ENCODE results near the gene TMEM95. TPM values are rescaled to one million over a fixed set of nuclear protein-coding genes. Genes with fewer than 3 reads are reported as not detected.

The TMEM95 gene
- total RNA-seq, 1 donor from 2014 or later = not detected

DNA sequence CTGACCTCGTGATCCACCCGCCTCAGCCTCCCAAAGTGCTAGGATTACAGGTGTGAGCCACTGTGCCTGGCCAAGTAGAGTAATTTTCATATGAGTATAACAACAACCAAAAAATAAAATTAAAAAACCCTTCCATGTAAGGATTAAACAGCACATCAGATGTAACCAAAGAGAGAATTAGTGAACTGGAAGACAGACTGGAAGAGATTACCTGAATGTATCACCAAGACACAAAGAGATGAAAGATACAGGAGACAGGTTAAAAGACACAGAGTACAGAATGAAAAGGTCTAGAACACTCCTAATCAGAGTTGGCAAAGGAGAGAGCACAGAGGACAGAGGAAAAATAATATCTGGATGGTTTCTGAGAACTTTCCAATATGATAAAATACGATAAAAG lies 24.2 kb downstream of the TMEM95 start:
- H3K4me3 Mint-ChIP-seq (ENCODE audit: low read depth) = no peak overlapping the region
- peaks cover 8% of the 10 kb centered on the region for H3K4me1 Mint-ChIP-seq (ENCODE audit: low read depth)
- peaks cover 34% of the 10 kb centered on the region for H3K27me3 Mint-ChIP-seq
- TF ChIP-seq, protein P1, sequence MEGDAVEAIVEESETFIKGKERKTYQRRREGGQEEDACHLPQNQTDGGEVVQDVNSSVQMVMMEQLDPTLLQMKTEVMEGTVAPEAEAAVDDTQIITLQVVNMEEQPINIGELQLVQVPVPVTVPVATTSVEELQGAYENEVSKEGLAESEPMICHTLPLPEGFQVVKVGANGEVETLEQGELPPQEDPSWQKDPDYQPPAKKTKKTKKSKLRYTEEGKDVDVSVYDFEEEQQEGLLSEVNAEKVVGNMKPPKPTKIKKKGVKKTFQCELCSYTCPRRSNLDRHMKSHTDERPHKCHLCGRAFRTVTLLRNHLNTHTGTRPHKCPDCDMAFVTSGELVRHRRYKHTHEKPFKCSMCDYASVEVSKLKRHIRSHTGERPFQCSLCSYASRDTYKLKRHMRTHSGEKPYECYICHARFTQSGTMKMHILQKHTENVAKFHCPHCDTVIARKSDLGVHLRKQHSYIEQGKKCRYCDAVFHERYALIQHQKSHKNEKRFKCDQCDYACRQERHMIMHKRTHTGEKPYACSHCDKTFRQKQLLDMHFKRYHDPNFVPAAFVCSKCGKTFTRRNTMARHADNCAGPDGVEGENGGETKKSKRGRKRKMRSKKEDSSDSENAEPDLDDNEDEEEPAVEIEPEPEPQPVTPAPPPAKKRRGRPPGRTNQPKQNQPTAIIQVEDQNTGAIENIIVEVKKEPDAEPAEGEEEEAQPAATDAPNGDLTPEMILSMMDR (IDR thresholded peaks at IDR 0.05; ENCODE audit: unreplicated experiment) = no peak
- DNase-seq (ENCODE audit: low spot score, unreplicated experiment) = no peak
- H3K36me3 Mint-ChIP-seq (ENCODE audit: insufficient read depth) = no peaks in the 10 kb centered on the region
- peaks cover 5% of the 10 kb centered on the region for H3K9me3 Mint-ChIP-seq (ENCODE audit: low read depth)
- no peak overlapping the region for H3K27ac Mint-ChIP-seq

DNA sequence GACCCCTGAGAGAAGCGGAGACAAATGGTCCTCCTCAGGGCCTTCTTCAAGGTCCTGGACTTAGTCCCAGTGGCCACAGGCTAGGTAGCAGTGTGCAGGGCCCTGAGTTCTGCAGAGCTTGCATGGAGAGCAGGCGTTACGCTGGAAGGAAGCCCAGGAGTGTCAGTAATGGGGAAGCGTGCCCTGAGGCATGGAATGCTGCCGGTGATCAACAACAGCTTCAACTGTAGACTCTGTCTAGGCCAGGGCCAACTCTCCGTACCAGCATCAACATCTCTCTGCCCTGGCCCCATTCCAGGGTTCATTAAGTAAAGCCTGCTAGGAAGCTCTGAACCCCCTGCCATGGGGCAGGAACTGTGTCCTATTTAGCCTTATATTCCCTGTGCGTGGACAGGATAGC lies 25.4 kb downstream of the TMEM95 start:
- Mint-ChIP-seq H3K4me3 (ENCODE audit: low read depth) (peak overlapping the region; percentile 78), H3K36me3 (ENCODE audit: insufficient read depth) (no peaks in the 10 kb centered on the region), H3K27ac (peak overlapping the region; percentile 17), H3K9me3 (ENCODE audit: low read depth) (peaks cover 5% of the 10 kb centered on the region), H3K4me1 (ENCODE audit: low read depth) (peaks cover 9% of the 10 kb centered on the region), H3K27me3 (peaks cover 37% of the 10 kb centered on the region)
- DNase-seq (ENCODE audit: low spot score, unreplicated experiment) = no peak
- TF ChIP-seq, protein P1 (IDR thresholded peaks at IDR 0.05; ENCODE audit: unreplicated experiment) = no peak

DNA sequence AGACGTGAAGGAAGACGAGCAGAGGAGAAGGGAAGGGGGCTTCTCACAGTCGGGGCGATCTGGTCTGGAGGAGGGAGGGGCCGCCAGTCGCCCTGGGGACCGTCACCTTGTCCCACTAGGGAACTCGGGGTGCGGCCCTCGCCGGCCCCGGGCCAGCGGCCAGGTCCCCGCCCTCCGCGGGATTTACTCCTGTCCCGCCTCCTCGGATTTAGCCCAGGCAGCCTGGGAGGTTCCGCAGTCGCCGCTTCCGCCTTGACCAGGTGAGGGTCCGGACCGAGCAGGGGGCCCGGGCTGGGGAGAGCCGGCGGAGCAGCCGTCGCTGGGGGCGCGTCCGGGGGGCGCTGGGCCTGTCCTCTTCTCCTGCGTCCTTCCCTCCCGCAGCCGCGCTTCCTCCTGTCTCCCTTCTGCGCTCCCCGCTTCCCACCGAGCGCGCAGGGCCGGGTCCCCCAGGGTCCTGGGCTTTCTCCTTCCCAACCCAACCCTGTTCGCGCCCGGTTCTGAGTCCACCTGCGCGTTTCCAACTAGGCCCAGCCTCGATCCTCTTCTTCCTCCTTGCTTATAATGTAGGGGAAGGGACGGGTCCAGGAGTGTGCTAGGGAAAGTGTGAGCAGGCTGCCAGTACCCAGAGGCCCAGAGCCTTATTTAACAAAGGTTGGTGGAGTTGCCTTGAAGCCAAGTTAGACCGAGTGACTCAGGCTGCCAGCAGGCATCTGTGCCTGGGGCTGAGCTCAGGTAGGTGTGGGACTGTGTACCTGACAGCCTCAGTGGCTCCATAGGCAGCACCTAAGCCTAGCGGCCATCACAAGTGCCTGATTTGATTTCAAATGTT lies 26.1 kb downstream of the TMEM95 start, which contains the start of gene TNK1:
TSS of gene TNK1 (plus strand) at position 235 of the 829 bp plus-strand sequence. CDS start 1,838 bp downstream, outside the sequence.
- Mint-ChIP-seq H3K9me3 (ENCODE audit: low read depth) (peaks cover 5% of the 10 kb centered on the region), H3K4me3 (ENCODE audit: low read depth) (peak within 1 kb of the TSS; percentile 78), H3K27ac (peak within 1 kb of the TSS; percentile 79), H3K36me3 (ENCODE audit: insufficient read depth) (no peaks in the 10 kb centered on the region), H3K27me3 (peaks cover 37% of the 10 kb centered on the region), H3K4me1 (ENCODE audit: low read depth) (peaks cover 9% of the 10 kb centered on the region)
- TF ChIP-seq, protein P1 (IDR thresholded peaks at IDR 0.05; ENCODE audit: unreplicated experiment) = no peak
- peak; percentile 33 for DNase-seq (ENCODE audit: low spot score, unreplicated experiment)

DNA sequence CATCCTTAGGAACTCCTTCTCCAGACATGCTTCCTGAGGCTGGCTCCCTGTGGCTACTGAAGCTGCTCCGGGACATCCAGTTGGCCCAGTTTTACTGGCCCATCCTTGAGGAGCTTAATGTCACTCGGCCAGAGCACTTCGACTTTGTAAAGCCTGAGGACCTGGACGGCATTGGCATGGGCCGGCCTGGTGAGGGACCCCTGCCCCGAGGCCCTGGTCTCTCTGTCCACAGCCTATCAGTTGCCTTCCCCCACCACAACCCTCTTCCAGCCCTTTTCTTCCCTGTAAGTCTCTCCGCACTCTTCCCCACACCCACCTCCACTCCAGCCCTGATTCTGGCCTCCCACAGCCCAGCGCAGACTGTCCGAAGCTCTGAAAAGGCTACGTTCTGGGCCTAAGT lies 27.9 kb downstream of the TMEM95 start:
- DNase-seq (ENCODE audit: low spot score, unreplicated experiment) = no peak
- Mint-ChIP-seq H3K9me3 (ENCODE audit: low read depth) (peaks cover 5% of the 10 kb centered on the region), H3K4me1 (ENCODE audit: low read depth) (peaks cover 9% of the 10 kb centered on the region), H3K4me3 (ENCODE audit: low read depth) (no peak overlapping the region), H3K27ac (no peak overlapping the region), H3K36me3 (ENCODE audit: insufficient read depth) (peaks cover 1% of the 10 kb centered on the region), H3K27me3 (peaks cover 37% of the 10 kb centered on the region)
- TF ChIP-seq, protein P1 (IDR thresholded peaks at IDR 0.05; ENCODE audit: unreplicated experiment) = no peak

DNA sequence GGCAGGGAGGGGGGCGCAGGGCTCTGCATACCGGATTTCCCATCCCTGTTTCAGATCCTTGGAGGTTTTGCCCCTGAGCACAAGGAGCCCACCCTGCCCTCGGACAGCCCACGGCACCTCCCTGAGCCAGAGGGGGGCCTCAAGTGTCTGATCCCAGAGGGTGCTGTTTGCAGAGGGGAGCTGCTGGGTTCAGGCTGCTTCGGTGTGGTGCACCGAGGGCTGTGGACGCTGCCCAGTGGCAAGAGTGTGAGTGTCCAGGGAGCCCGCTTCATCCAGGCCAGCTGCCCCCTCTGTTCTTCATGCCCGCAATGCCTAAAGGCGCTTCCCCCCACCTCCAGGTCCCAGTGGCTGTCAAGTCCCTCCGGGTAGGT lies 28.4 kb downstream of the TMEM95 start:
- Mint-ChIP-seq H3K27ac (no peak overlapping the region), H3K4me1 (ENCODE audit: low read depth) (peaks cover 9% of the 10 kb centered on the region), H3K36me3 (ENCODE audit: insufficient read depth) (peaks cover 1% of the 10 kb centered on the region), H3K4me3 (ENCODE audit: low read depth) (no peak overlapping the region), H3K9me3 (ENCODE audit: low read depth) (peaks cover 5% of the 10 kb centered on the region), H3K27me3 (peaks cover 37% of the 10 kb centered on the region)
- TF ChIP-seq, protein P1 (IDR thresholded peaks at IDR 0.05; ENCODE audit: unreplicated experiment) = no peak
- DNase-seq (ENCODE audit: low spot score, unreplicated experiment) = no peak
